Heart left ventricle (tissue), 13 donors: Measurements from ENCODE around the gene CELSR1.

Source experiments
- POLR2A ChIP-seq, 2 donors: fragments of 450-650 bp; IDR thresholded peaks; one replicate each; pipeline ENCODE4 v1.6.1; 2017; ENCODE audit warnings: antibody characterized with exemption in 2 of 2, mild to moderate bottlenecking in 2 of 2, moderate library complexity in 2 of 2
- TF ChIP-seq, protein P1 (sequence below), 12 donors: fragments of 200-600 bp; sonication (generic) in 4 of 12; IDR thresholded peaks; one replicate each; pipeline versions ENCODE4 v1.5.0 to v1.8.0; 2018 to 2022; ENCODE audit warnings: antibody characterized with exemption in 12 of 12, mild to moderate bottlenecking in 5 of 12
- donor health status: ischemic (EF 13 %, LVEDD 7.1; RV severe dilation, severe dysfunction).
- donor health status: DM: no; HTN: yes; CAD: no.
- donor health status: DM: no; HTN: no; CAD: no.
- donor health status: ischemic (EF 25% LVEDD 6.9; RV normal size, moderate dysfunction).
- donor health status: ischemic (EF 25% LVEDD 5.7; RV mildly dilated, moderate dysfunction).
- donor health status: ischemic (EF 35%, LVEDD 5.7; RV mildly dilated, moderate dysfunction).
- donor health status: nonischemic (EF 11% LVEDD 7.7; RV severe dilation, severe dysfunction).
- donor health status: DM: yes; HTN: yes; CAD: no.
- donor health status: PGD.
- donor health status: ischemic (EF 29% LVEDD 5.4; RV normal size, mild dysfunction).
- donor health status: nonischemic (EF 23%, LVEDD 6.1; RV moderate dilation, normal function).

DNA sequence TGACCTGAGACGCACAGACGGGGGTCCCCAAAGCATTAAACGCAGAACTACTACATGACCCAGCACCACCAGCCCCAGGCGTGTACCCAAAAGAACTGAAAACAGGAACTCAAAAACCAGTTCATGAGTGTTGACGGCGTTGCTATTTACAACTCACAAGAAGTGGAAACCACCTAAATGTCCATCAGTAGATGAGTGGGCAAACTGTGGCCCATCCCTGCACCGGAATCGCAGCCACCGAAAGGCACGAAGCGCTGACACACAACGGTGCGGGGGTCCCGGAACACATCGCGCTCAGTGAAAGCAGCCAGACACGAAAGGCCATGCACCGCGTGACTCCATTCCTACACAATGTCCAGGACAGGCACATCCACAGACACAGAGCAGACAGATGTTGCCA is 122.7 kb downstream of the CELSR1 start:
- no peak for TF ChIP-seq POLR2A (IDR thresholded peaks at IDR 0.05)
- TF ChIP-seq, protein P1, sequence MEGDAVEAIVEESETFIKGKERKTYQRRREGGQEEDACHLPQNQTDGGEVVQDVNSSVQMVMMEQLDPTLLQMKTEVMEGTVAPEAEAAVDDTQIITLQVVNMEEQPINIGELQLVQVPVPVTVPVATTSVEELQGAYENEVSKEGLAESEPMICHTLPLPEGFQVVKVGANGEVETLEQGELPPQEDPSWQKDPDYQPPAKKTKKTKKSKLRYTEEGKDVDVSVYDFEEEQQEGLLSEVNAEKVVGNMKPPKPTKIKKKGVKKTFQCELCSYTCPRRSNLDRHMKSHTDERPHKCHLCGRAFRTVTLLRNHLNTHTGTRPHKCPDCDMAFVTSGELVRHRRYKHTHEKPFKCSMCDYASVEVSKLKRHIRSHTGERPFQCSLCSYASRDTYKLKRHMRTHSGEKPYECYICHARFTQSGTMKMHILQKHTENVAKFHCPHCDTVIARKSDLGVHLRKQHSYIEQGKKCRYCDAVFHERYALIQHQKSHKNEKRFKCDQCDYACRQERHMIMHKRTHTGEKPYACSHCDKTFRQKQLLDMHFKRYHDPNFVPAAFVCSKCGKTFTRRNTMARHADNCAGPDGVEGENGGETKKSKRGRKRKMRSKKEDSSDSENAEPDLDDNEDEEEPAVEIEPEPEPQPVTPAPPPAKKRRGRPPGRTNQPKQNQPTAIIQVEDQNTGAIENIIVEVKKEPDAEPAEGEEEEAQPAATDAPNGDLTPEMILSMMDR (IDR thresholded peaks at IDR 0.05): no peak
